ENCODE measurements around the gene ARHGDIA.
A peak's percentile ranks its signal among the peaks of the same experiment; 100 is the strongest.
"Not testable (repeated sequence)": the region's sequence is repeated elsewhere in the genome, so short reads cannot be mapped to it uniquely, and the experiment has no call there.

ARHGDIA gene

GRCh38 chr17:81870981-81871386 lies at the start of gene ARHGDIA:
ARHGDIA (minus strand) TSS chr17:81871337; CDS start chr17:81869930, 1,407 bp downstream.
- Histone ChIP-seq H3K27me3 (ENCODE audit: control insufficient read depth in 5 of 5, insufficient read depth in 4 of 5, low read length in 5 of 5) (no peaks in the 10 kb centered on the region), H3K27ac (ENCODE audit: low read depth, low read length) (peak within 1 kb of the TSS; percentile 99), H3K36me3 (ENCODE audit: control insufficient read depth in 5 of 5, insufficient read depth in 5 of 5, low read length in 5 of 5) (peaks cover 0 to 26% (median 21%) of the 10 kb centered on the region in 5 donors), H3K4me3 (ENCODE audit: low read depth in 1 of 5, low read length in 5 of 5) (peak within 1 kb of the TSS; percentile 82 to 91 (median 87)), H3K9me3 (ENCODE audit: control insufficient read depth in 5 of 5, low read length in 5 of 5) (no peaks in the 10 kb centered on the region), H3K9ac (ENCODE audit: low read length in 5 of 5) (peak within 1 kb of the TSS; percentile 87 to 98 (median 97)), H3K4me1 (ENCODE audit: control insufficient read depth in 5 of 5, insufficient read depth in 5 of 5, low read length in 5 of 5) (peaks cover 0 to 50% (median 44%) of the 10 kb centered on the region in 5 donors)

GRCh38 chr17:81918832-81919545 lies 47.9 kb upstream of the ARHGDIA start:
- no peak overlapping the region for H3K4me3 ChIP-seq (ENCODE audit: low read depth in 1 of 5, low read length in 5 of 5)
- H3K9ac ChIP-seq (ENCODE audit: low read length in 5 of 5) = no peak overlapping the region
- no peak overlapping the region for H3K27ac ChIP-seq (ENCODE audit: low read depth, low read length)
- no peaks in the 10 kb centered on the region for H3K9me3 ChIP-seq (ENCODE audit: control insufficient read depth in 5 of 5, low read length in 5 of 5)
- peaks cover 5 to 69% (median 60%) of the 10 kb centered on the region in 5 donors for H3K4me1 ChIP-seq (ENCODE audit: control insufficient read depth in 5 of 5, insufficient read depth in 5 of 5, low read length in 5 of 5)
- no peaks in the 10 kb centered on the region for H3K27me3 ChIP-seq (ENCODE audit: control insufficient read depth in 5 of 5, insufficient read depth in 4 of 5, low read length in 5 of 5)
- peaks cover 0 to 55% (median 40%) of the 10 kb centered on the region in 5 donors for H3K36me3 ChIP-seq (ENCODE audit: control insufficient read depth in 5 of 5, insufficient read depth in 5 of 5, low read length in 5 of 5)

- H3K27ac ChIP-seq (ENCODE audit: low read depth, low read length); H3K9ac ChIP-seq (ENCODE audit: low read length in 5 of 5); H3K27me3 ChIP-seq (ENCODE audit: control insufficient read depth in 5 of 5, insufficient read depth in 4 of 5, low read length in 5 of 5); H3K9me3 ChIP-seq (ENCODE audit: control insufficient read depth in 5 of 5, low read length in 5 of 5): not testable (repeated sequence)
- peaks cover 0 to 62% (median 47%) of the 10 kb centered on the region in 5 donors for H3K36me3 ChIP-seq (ENCODE audit: control insufficient read depth in 5 of 5, insufficient read depth in 5 of 5, low read length in 5 of 5)
- H3K4me3 ChIP-seq (ENCODE audit: low read depth in 1 of 5, low read length in 5 of 5) = peak overlapping the region in 4 of 5 donors; percentile 70 to 79 (median 75)
- peaks cover 5 to 62% (median 54%) of the 10 kb centered on the region in 5 donors for H3K4me1 ChIP-seq (ENCODE audit: control insufficient read depth in 5 of 5, insufficient read depth in 5 of 5, low read length in 5 of 5)
These were observed 47.2 kb upstream of the ARHGDIA start for GRCh38 chr17:81918333-81918669.

GRCh38 chr17:81917565-81918332 lies 46.6 kb upstream of the ARHGDIA start, which contains the start of gene SIRT7:
SIRT7 (minus strand) TSS chr17:81918176; CDS start chr17:81918131, 45 bp downstream.
- peaks cover 0 to 67% (median 51%) of the 10 kb centered on the region in 5 donors for H3K36me3 ChIP-seq (ENCODE audit: control insufficient read depth in 5 of 5, insufficient read depth in 5 of 5, low read length in 5 of 5)
- peaks cover 5 to 58% (median 49%) of the 10 kb centered on the region in 5 donors for H3K4me1 ChIP-seq (ENCODE audit: control insufficient read depth in 5 of 5, insufficient read depth in 5 of 5, low read length in 5 of 5)
- peak within 1 kb of the TSS; percentile 68 to 79 (median 73) for H3K4me3 ChIP-seq (ENCODE audit: low read depth in 1 of 5, low read length in 5 of 5)
- no peaks in the 10 kb centered on the region for H3K27me3 ChIP-seq (ENCODE audit: control insufficient read depth in 5 of 5, insufficient read depth in 4 of 5, low read length in 5 of 5)
- peak within 1 kb of the TSS in 4 of 5 donors; percentile 4 to 81 (median 70) for H3K9ac ChIP-seq (ENCODE audit: low read length in 5 of 5)
- no peak within 1 kb of the TSS for H3K27ac ChIP-seq (ENCODE audit: low read depth, low read length)
- H3K9me3 ChIP-seq (ENCODE audit: control insufficient read depth in 5 of 5, low read length in 5 of 5) = no peaks in the 10 kb centered on the region

- Histone ChIP-seq H3K36me3 (ENCODE audit: control insufficient read depth in 5 of 5, insufficient read depth in 5 of 5, low read length in 5 of 5) (peaks cover 0 to 64% (median 47%) of the 10 kb centered on the region in 5 donors), H3K4me1 (ENCODE audit: control insufficient read depth in 5 of 5, insufficient read depth in 5 of 5, low read length in 5 of 5) (peaks cover 5 to 51% (median 38%) of the 10 kb centered on the region in 5 donors), H3K27ac (ENCODE audit: low read depth, low read length) (no peak overlapping the region), H3K9me3 (ENCODE audit: control insufficient read depth in 5 of 5, low read length in 5 of 5) (no peaks in the 10 kb centered on the region), H3K9ac (ENCODE audit: low read length in 5 of 5) (peak overlapping the region in 2 of 5 donors; percentile 4 to 81), H3K4me3 (ENCODE audit: low read depth in 1 of 5, low read length in 5 of 5) (peak overlapping the region in 4 of 5 donors; percentile 68 to 79 (median 75)), H3K27me3 (ENCODE audit: control insufficient read depth in 5 of 5, insufficient read depth in 4 of 5, low read length in 5 of 5) (no peaks in the 10 kb centered on the region)
These were observed 45.3 kb upstream of the ARHGDIA start for GRCh38 chr17:81916234-81917001.

- H3K27me3 ChIP-seq (ENCODE audit: control insufficient read depth in 5 of 5, insufficient read depth in 4 of 5, low read length in 5 of 5) = no peaks in the 10 kb centered on the region
- no peak overlapping the region for H3K27ac ChIP-seq (ENCODE audit: low read depth, low read length)
- no peak overlapping the region for H3K4me3 ChIP-seq (ENCODE audit: low read depth in 1 of 5, low read length in 5 of 5)
- H3K4me1 ChIP-seq (ENCODE audit: control insufficient read depth in 5 of 5, insufficient read depth in 5 of 5, low read length in 5 of 5) = peaks cover 5 to 47% (median 32%) of the 10 kb centered on the region in 5 donors
- no peak overlapping the region for H3K9ac ChIP-seq (ENCODE audit: low read length in 5 of 5)
- no peaks in the 10 kb centered on the region for H3K9me3 ChIP-seq (ENCODE audit: control insufficient read depth in 5 of 5, low read length in 5 of 5)
- H3K36me3 ChIP-seq (ENCODE audit: control insufficient read depth in 5 of 5, insufficient read depth in 5 of 5, low read length in 5 of 5) = peaks cover 0 to 55% (median 45%) of the 10 kb centered on the region in 5 donors
These were observed 44.2 kb upstream of the ARHGDIA start for GRCh38 chr17:81915331-81915730.

- Histone ChIP-seq H3K4me1 (ENCODE audit: control insufficient read depth in 5 of 5, insufficient read depth in 5 of 5, low read length in 5 of 5) (peaks cover 7 to 46% (median 35%) of the 10 kb centered on the region in 5 donors), H3K27ac (ENCODE audit: low read depth, low read length) (no peak overlapping the region), H3K36me3 (ENCODE audit: control insufficient read depth in 5 of 5, insufficient read depth in 5 of 5, low read length in 5 of 5) (peaks cover 0 to 46% (median 37%) of the 10 kb centered on the region in 5 donors)
These were observed 43.1 kb upstream of the ARHGDIA start for GRCh38 chr17:81914103-81914850.

GRCh38 chr17:81913394-81914102 lies 42.4 kb upstream of the ARHGDIA start:
- H3K27me3 ChIP-seq (ENCODE audit: control insufficient read depth in 5 of 5, insufficient read depth in 4 of 5, low read length in 5 of 5) = no peaks in the 10 kb centered on the region
- H3K9me3 ChIP-seq (ENCODE audit: control insufficient read depth in 5 of 5, low read length in 5 of 5) = no peaks in the 10 kb centered on the region
- no peak overlapping the region for H3K4me3 ChIP-seq (ENCODE audit: low read depth in 1 of 5, low read length in 5 of 5)
- no peak overlapping the region for H3K27ac ChIP-seq (ENCODE audit: low read depth, low read length)
- H3K4me1 ChIP-seq (ENCODE audit: control insufficient read depth in 5 of 5, insufficient read depth in 5 of 5, low read length in 5 of 5) = peaks cover 7 to 43% (median 29%) of the 10 kb centered on the region in 5 donors
- H3K9ac ChIP-seq (ENCODE audit: low read length in 5 of 5) = no peak overlapping the region
- H3K36me3 ChIP-seq (ENCODE audit: control insufficient read depth in 5 of 5, insufficient read depth in 5 of 5, low read length in 5 of 5) = peaks cover 0 to 45% (median 37%) of the 10 kb centered on the region in 5 donors

More at GRCh38 chr17:81914103-81914850, 43.1 kb upstream of the ARHGDIA start:
- no peaks in the 10 kb centered on the region for H3K9me3 ChIP-seq (ENCODE audit: control insufficient read depth in 5 of 5, low read length in 5 of 5)
- H3K4me3 ChIP-seq (ENCODE audit: low read depth in 1 of 5, low read length in 5 of 5) = no peak overlapping the region
- no peaks in the 10 kb centered on the region for H3K27me3 ChIP-seq (ENCODE audit: control insufficient read depth in 5 of 5, insufficient read depth in 4 of 5, low read length in 5 of 5)
- no peak overlapping the region for H3K9ac ChIP-seq (ENCODE audit: low read length in 5 of 5)

All from subcutaneous abdominal adipose tissue (tissue), 5 donors.